KBM-7 (cell line): ENCODE measurements around the gene APLP2.

Experiments
- DNase-seq: peaks from one replicate; pipeline ENCODE4 v3.0.0-alpha.2; 2015
- in situ Hi-C: fragments of 300-500 bp; cut with MboI; formaldehyde crosslinking; loops from 2 replicates; pipeline ENCODE4 v1.14.3; 2020; ENCODE audit warnings: low sequenced_read_pairs, low pct_unique_long_range_greater_than_20kb, mixed read lengths

The APLP2 gene

GRCh38 chr11:130109386-130109785, 39.7 kb downstream of the APLP2 start:
- no peak for DNase-seq
- in situ Hi-C loops = no loop called here

GRCh38 chr11:130110339-130111108, 40.8 kb downstream of the APLP2 start:
- no peak for DNase-seq
- in situ Hi-C loops = no loop called here

GRCh38 chr11:130112071-130112830, 42.6 kb downstream of the APLP2 start:
- in situ Hi-C loops = no loop called here
- no peak for DNase-seq

DNA sequence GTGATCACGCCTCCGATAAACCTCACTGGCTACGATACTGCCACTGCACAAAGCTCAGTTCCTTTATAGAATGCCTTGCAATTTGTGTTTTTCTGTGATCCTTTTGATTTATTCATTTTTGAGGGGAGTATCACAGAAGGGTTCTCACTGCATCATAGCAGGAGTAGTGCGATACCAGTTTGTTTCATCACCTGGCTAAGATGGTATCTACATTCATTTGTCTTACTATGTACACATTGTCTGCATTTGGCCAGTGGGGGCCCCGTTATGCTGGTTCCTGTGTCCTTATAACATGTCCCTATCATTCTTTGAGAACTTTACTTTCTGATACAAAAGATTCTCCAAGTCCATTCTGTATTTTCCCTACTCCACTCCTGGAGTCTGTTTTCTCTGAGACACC, 44.6 kb downstream of the APLP2 start:
- in situ Hi-C loops = no loop called here
- no peak for DNase-seq

- in situ Hi-C loops = no loop called here
Measured at GRCh38 chr11:130114726-130115125, 45.0 kb downstream of the APLP2 start.

GRCh38 chr11:130115218-130115617, 45.5 kb downstream of the APLP2 start:
- in situ Hi-C loops = no loop called here
- DNase-seq = no peak

More at GRCh38 chr11:130114726-130115125, 45.0 kb downstream of the APLP2 start:
- DNase-seq = no peak

- in situ Hi-C loops = no loop called here
- DNase-seq = no peak
Measured at GRCh38 chr11:130118165-130118564, 48.5 kb downstream of the APLP2 start.

- DNase-seq = no peak
- in situ Hi-C loops = no loop called here
Measured at GRCh38 chr11:130118636-130119387, 49.1 kb downstream of the APLP2 start.

GRCh38 chr11:130120045-130120444, 50.4 kb downstream of the APLP2 start:
- in situ Hi-C loops = no loop called here

DNA sequence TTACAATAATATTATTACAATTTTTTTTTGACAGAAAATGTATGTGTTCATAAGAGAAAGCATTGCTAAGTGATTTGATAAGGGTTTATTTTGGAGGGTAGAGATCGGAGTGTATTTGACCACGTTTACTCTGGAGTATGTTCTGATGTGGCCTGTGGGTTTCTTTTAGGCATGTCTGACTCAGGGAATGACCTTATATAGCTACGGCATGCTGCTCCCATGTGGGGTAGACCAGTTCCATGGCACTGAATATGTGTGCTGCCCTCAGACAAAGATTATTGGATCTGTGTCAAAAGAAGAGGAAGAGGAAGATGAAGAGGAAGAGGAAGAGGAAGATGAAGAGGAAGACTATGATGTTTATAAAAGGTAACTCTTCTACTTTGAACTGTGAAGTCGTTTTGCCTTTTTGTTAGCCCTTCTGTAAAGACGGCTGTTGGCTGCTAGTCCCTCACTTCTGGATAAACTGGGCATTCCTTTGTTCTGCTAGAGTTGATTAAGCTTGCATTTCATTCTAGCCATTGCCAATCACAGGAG, 51.8 kb downstream of the APLP2 start:
- in situ Hi-C loops = no loop called here
- no peak for DNase-seq

More at GRCh38 chr11:130120045-130120444, 50.4 kb downstream of the APLP2 start:
- DNase-seq = no peak

DNA sequence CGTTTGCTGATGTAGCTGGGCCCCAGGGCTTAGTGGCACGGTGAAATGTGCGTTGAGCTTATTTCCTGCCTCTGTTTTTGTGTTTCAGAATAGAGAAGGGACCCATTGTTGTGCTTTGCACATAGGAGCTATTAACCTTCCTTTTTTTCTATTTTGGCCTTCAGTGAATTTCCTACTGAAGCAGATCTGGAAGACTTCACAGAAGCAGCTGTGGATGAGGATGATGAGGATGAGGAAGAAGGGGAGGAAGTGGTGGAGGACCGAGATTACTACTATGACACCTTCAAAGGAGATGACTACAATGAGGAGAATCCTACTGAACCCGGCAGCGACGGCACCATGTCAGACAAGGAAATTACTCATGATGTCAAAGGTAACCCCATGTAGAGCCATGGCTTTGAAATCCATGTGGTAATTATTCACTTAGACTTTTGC, 52.5 kb downstream of the APLP2 start:
- DNase-seq = no peak
- in situ Hi-C loops = no loop called here

DNA sequence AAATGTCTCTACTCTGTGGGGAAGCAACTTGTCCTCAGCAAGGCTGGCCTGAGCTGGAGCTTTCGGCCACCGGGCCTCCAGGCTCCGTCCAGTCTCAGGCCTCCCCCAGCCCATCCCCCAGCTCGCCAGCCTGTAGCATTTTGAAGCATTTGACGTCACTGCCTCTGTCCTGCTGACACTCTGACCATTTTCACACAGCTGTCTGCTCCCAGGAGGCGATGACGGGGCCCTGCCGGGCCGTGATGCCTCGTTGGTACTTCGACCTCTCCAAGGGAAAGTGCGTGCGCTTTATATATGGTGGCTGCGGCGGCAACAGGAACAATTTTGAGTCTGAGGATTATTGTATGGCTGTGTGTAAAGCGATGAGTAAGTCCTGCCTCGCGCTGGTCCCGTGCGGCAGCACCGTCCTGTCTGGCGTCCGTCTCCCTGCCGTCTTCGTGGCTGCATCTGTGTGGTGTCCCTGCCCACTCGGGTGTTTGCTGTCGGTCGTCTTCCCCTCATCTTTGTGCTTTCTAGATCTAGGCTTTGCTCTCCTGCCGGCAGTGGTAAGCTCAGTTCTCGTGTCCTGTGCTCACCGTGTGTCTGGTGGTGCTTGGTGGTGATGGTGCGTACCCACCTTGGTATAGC, 53.8 kb downstream of the APLP2 start:
- in situ Hi-C loops = no loop called here

GRCh38 chr11:130124096-130124495, 54.4 kb downstream of the APLP2 start:
- in situ Hi-C loops = no loop called here
- peak; percentile 29 for DNase-seq

More for the DNA sequence above, 53.8 kb downstream of the APLP2 start:
- DNase-seq = no peak

GRCh38 chr11:130125638-130126037, 55.9 kb downstream of the APLP2 start:
- in situ Hi-C loops = loop anchor here (25.0 kb wide), 1 partner anchor 188 kb away; no protein-coding TSS in a partner anchor
- no peak for DNase-seq

GRCh38 chr11:130126516-130126915, 56.8 kb downstream of the APLP2 start:
- DNase-seq = no peak
- in situ Hi-C loops = loop anchor here (25.0 kb wide), 1 partner anchor 189 kb away; no protein-coding TSS in a partner anchor

GRCh38 chr11:130127509-130127908, 57.8 kb downstream of the APLP2 start:
- DNase-seq = no peak
- in situ Hi-C loops = loop anchor here (25.0 kb wide), 1 partner anchor 190 kb away; no protein-coding TSS in a partner anchor

- no peak for DNase-seq
- in situ Hi-C loops = loop anchor here (25.0 kb wide), 1 partner anchor 191 kb away; no protein-coding TSS in a partner anchor
Measured at GRCh38 chr11:130128626-130129025, 58.9 kb downstream of the APLP2 start.

- in situ Hi-C loops = loop anchor here (25.0 kb wide), 1 partner anchor 193 kb away; no protein-coding TSS in a partner anchor
- DNase-seq = no peak
Measured at GRCh38 chr11:130129922-130130321, 60.2 kb downstream of the APLP2 start.
